ELR (cell line): ENCODE measurements around the gene OSMR.
A peak's percentile ranks its signal among the peaks of the same experiment; 100 is the strongest.

Source experiments
- DNase-seq: peaks from one replicate; pipeline ENCODE4 v3.0.0-alpha.2; 2015; ENCODE audit warnings: low read depth

Gene OSMR

DNA sequence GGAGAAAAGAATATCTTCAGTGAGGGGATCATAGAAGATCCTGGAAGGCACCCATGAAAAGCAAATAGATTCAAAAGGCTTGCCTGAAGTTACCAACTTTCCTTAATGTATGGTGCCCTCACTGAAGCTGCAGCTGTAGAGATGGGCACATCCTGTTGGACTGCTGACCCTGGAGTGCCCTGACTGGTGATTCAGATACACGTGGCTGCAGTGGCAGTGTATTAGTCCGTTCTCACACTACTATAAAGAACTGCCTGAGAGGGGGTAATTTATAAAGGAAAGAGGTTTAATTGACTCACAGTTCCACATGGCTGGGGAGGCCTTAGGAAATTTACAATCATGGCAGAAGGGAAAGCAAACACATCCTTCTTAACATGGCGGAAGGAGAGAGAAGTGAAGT lies 80.3 kb downstream of the OSMR start:
- peak; percentile 88 for DNase-seq

DNA sequence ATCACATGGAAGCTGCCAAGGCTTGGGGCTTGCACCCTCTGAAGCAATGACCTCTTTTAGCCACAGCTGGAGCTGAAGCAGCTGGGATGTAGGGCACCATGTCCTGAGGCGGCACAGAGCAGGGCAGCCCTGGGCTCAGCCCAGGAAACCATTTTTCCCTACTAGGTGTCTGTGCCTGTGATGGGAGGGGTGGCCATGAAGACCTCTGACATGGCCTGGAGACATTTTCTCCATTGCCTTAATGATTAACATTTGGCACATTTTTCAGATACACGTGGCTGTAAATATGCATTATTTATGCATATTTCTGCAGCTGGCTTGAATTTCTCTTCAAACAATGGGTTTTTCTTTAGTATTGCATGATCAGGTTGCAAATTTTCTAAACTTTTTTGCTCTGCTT lies 81.7 kb downstream of the OSMR start:
- no peak for DNase-seq

DNA sequence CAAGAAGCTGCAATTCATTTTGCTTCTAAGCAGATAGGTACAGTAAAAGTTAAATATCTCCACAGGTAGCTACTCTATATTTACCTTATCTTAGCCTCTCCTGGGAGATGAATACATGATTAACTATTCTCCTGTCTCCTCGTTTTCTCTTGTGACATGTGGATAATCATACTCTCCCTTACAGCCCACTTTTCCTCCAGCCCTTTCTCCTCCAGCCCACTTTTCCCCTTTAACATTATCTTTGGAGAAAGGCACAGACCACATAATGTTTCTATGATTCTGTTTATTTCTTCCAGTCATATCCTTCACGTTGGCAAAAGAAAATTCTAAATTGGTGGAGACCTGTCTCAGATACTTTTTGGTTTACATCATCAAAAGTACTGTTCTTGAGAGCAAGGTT lies 84.0 kb downstream of the OSMR start:
- no peak for DNase-seq

DNA sequence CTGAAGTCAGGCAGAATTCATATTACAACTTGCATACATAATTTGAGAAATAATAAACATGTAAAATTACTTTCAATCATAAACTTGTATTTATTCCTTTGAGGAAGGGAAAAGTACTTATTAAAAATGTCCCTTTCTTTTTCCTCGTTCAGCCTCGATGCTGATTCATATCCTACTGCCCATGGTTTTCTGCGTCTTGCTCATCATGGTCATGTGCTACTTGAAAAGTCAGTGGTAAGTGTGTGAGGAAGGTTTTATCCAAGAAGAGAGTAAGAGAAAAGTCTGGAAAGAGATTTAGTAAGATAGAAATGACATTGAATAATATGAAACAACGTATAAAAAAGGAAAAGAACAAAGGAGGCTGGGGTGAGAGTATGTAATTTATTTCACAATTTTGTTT lies 85.9 kb downstream of the OSMR start:
- DNase-seq: peak; percentile 41

DNA sequence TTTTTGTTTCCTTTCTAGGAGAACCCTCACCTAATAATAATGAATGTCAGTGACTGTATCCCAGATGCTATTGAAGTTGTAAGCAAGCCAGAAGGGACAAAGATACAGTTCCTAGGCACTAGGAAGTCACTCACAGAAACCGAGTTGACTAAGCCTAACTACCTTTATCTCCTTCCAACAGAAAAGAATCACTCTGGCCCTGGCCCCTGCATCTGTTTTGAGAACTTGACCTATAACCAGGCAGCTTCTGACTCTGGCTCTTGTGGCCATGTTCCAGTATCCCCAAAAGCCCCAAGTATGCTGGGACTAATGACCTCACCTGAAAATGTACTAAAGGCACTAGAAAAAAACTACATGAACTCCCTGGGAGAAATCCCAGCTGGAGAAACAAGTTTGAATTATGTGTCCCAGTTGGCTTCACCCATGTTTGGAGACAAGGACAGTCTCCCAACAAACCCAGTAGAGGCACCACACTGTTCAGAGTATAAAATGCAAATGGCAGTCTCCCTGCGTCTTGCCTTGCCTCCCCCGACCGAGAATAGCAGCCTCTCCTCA lies 87.1 kb downstream of the OSMR start:
- DNase-seq: no peak

DNA sequence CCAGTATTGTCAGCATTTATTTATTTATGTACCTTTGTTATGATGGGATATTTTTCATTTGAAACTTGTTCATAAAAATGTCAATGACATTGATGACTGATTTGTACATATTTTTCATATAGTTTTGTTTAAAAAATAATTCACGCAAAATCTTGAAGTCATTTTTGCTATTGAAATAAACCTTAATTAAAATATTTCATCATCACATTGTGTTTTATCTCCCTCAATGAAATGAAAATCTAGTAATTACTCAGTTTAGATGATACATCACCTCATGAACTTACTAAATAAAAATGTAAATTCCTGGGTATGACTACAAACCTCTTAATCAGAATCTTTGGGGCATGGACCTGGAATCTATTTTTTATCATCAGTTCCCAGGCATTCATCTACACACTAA lies 89.6 kb downstream of the OSMR start:
- DNase-seq: no peak

DNA sequence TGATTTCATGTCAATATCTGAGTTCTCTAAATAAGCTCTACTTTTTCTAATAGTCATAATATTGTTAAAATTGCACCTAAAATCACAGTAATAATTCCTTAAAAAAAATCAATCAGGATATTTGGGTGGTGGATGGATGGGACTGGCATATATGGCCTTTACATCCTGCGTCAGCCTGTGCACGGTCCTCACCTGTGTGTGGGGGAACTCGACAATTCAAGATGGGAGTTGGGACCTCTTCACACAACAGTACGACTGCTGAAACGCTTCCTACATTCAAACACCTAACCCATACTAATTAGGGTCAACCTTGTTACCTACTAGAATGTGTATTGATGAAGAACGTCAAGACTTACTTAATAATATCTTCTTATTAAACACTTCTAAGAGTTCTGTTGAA lies 90.5 kb downstream of the OSMR start:
- no peak for DNase-seq

DNA sequence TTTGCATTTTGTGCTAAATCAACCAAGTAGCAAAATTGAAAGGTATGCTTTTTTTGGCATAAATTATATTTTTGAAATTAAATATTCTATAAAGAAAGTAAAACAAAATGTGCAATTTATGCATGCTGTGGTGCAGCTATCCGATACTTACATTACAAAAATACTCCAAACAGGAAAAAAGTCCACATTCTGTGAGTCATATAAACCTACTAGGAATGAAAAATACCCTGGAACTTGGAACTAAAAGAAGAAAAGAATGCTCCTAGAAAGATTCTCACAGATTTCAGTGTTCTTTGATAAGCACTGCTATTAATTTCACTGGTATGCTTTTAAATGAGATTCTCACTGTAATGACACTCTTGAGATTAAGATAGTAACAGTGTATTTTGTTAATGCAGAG lies 92.6 kb downstream of the OSMR start:
- DNase-seq: no peak

DNA sequence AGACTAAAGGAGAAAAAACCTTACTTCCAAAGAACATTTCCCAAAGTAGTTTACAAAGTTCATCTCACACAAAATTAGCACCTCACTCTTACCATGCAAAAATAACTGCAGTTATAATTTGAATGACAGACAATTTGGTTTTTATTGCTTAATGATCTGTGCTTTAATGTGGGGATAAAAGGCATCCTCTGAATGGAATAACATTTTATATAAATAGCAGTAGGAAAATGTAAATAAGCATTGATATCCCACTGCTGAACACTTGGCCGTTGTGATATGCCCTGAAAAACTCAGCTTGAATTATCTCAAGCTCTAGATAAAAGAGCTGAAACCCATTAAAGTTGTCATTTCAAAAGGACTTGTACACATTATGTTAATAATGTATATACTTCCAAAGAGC lies 93.2 kb downstream of the OSMR start:
- DNase-seq: no peak

DNA sequence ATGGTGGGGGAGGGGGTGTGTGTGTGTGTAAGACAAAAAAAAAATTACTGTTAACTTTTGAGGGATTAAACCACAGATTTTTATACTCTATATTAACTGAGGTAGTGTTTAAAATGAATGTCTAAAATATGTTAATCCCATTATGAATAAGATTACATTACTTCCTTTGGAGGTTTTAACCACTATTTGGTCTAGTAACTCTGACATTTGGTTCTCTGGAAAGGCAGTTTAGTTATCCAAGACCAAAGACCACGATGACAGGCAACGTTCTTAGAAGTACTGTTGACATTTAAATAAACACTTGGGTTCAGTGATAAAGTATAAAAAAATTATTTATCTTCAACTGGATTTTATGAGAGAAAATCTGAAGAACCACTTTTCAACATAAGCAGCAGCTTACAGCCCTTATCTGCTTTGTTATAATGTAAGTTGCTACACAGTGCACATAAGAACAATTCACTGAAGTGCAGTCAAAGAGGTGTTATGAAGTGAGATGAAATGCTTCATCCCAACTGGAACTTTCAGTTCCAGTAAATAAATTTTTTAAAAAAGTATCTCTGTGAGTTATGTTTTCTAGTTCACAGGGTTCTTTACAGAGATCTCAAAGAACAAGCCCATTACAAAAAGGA lies 94.5 kb downstream of the OSMR start:
- DNase-seq: no peak

DNA sequence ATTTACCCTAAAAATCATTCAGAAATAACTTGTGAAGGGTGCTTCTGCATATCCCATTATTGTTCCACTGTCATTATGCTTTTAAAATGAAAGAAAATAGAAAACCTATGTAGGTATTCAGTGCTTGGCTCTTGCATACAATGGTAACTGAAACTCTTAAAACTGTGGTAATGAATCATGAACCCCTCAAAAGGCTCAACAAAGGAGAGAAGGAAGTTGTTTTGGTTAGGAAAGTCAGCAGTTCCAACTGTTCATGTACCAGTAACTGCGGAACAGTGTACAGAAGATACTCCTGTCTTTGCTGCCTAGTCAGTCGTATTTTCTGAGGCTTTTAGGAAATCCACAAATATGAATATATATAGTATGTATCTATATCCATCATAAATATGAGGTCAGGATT lies 96.1 kb downstream of the OSMR start:
- no peak for DNase-seq

DNA sequence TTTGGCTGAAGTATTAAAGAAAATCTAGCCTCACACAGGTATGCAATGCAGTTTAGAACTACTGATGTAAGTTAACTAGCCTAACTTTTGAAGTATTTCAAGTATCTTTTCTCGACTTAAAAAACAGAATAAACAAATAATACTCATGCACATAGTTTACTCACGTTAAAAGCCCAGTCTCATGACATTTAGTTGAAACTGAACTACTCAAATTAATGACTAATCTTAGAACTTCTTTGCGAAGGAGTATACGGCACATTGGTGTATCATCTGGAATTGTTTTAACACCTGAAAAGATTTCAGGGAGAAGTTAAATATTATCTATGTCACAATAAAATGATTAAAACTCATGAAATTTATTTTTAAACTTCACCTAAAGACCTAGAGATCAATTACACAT lies 98.5 kb downstream of the OSMR start:
- no peak for DNase-seq

DNA sequence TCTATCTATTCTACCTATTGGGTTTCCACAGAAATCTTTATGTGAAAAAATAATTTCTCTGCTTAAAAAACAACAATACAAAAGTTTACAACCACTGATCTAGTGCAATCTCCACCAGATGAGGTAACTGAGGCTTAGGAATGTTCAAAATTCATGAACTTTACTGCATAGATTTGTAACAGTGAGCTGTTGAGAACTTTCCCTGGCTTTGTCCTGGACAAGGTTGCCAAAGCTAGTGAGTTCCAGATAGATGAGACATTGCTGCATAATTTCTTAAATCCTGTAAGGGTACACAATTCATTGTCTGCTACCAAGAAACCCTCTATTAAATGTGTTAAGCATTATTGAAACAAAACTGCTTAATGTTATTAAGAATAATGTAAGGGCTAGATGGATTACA lies 102.7 kb downstream of the OSMR start:
- DNase-seq: no peak

DNA sequence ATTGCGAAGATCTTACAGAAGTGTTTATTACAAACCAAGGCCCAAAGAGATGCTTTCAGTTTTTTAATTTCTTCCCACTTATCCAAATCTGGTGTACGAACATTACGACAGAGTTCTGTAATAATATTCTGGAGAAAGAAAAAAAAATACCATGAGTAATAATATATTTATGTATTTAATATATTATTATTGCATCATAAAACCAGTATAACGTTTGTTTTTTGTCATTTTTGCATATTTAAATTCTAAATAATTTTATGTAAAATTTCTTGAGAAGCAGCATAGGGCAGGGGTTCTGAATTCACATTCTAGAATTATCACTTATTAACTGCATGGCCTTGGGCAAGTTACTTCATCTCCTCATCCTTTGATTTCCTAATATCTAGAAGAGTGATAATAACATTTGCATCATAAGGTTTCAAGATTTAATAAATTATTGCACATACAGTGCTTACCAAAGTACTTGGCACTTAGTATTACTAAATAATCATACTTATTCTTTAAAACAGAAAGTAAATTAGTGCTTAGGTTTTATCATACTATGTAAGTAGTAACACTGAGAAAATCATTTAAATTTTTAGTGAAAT lies 107.7 kb downstream of the OSMR start:
- no peak for DNase-seq

DNA sequence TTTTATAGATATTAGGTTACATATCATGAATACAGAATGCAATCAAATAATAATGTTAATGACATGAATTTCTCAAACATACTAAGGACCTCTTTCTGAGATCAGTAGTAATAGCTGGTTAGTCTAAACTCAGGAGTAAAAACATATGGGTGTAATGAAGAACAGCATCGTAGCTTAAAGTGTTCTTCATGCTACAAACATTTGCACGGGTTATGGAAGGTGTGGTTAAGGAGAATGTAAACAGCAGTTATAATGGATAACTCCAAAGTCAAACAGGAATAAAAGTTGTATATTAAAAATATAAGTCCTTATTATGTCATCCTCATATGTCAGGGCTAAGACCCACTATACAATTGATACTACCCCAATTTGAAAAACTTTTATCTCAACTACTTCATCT lies 115.9 kb downstream of the OSMR start:
- no peak for DNase-seq

DNA sequence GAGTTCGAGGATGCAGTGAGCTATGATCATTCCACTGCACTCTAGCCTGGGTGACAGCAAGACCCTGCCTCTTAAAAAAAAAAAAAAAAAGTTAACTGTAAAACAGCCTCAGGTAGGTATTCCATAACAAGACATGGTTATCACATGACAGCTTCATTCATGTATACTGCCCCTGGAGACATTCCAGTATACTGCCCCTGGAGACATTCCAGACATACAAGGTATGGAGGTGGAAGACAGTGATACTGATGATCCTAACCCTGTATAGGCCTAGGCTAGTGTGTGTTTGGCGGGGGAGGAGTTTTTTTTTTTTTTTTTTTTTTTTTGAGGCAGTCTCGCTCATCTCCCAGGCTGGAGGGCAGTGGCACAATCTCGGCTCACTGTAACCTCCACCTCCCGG lies 122.9 kb downstream of the OSMR start:
- DNase-seq: no peak

DNA sequence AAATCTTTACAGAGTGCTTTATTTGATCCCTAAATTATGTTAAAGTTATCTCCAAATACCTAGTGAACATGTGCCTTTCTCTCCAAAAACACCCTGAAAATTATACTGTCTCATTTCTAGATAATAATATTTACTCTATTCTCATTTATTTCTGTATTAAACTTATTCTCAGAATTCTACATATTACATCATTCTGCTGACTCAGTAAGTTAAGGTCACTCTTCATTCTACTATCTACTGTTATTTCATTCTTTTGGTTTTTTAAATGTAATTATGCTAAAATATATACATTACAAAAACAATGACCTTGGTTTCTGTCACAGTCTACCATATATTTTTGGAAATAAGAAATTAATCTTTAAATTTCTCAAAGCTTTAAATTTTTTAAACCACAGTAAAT lies 132.2 kb downstream of the OSMR start:
- no peak for DNase-seq

DNA sequence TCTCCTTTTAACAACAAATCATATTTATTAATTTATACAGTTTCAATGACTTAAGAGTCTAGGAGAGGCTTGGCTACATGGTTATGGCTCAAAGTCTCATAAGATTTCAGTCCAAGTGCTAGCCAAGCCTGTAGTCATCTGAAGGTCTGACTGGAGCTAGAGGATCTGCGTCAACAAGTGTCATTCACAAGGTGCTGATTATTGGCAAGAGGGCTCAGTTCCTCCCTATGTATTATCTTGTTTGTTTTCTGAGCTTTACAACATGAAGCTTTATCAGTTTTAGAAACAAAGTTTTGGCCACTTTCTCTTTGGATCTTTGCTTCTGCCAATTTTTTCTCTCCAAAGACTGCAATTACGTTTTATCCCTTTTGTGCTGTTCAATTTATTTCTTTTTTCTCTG lies 133.7 kb downstream of the OSMR start:
- no peak for DNase-seq
